ENCODE data around the gene CYB5B. TPM values are rescaled to one million over a fixed set of nuclear protein-coding genes. Genes with fewer than 3 reads are reported as not detected.

The CYB5B gene
- total RNA-seq, 2 experiments from 2014 or later = 83.0 to 184 TPM

DNA sequence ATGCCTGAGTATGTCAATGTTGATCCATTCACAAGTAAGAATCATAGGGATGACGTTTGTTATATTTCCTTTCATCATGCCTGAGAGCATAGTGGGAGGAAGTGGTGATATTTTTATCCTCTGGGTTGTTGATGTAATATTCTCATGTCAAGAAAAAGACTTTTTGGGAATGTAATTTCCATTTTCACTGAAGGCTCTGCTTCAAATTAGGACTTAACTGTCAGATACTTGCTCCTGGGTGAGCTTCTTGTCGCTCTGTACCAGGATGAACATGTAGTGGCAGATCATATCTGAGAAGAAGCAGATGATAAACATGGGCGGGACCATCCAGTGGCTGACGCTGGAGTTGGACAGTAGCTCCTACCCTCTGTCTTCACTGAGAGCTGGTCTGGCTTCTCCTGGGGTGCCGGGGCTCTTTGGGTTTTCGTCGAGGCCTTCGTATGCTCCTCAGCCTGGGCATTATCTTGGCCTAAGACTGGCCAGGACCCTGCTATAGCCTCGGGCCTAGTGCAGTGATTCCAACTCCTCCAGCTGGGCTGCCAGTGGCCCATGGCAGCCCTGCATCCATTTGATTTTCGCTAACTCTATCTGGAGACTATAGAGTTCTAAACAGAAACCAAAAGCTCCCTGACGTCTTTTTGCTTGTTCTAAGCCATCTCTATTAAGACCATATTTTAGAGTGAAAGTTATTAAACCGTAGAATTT lies 19.7 kb downstream of the CYB5B start:
- no TSS peak for BruUV-seq (replicated peaks)
- intact Hi-C loops (cut with micrococcal nuclease; ENCODE audit: unreplicated experiment) = no loop called here
- 0 out of 2 replicates have a peak, but pooled peaks cover 6% of the 10 kb centered on the region for H4K20me1 ChIP-seq (ENCODE audit: insufficient read depth, low read length)
- no peaks in the 10 kb centered on the region for H3K9me3 ChIP-seq (ENCODE audit: low read length)
- H3K36me3 ChIP-seq (ENCODE audit: insufficient read depth, low read length) = peaks cover 71% of the 10 kb centered on the region
- H3K4me3 ChIP-seq (ENCODE audit: low read depth, low read length, poor library complexity, severe bottlenecking) = no peak overlapping the region
- peaks cover 14% of the 10 kb centered on the region for H3K4me1 ChIP-seq (ENCODE audit: insufficient read depth, low read length, poor library complexity, severe bottlenecking)
- ChIA-PET CTCF (ENCODE audit: unreplicated experiment) (interaction anchor here (0.6 kb wide), 1 partner anchor 48 kb away, joined by 3 read pairs; no protein-coding TSS in a partner anchor), POLR2A (interaction anchor here (0.7 to 1.1 kb wide), 3 partner anchors 17 to 1148 kb away, joined by 3 read pairs; no protein-coding TSS in a partner anchor)
- no peak overlapping the region for H3K27ac ChIP-seq (ENCODE audit: low read depth, low read length, poor library complexity, severe bottlenecking)
- no peak for DNase-seq (ENCODE audit: low spot score)
- H2AFZ ChIP-seq (ENCODE audit: low read length) = no peak overlapping the region
- TF ChIP-seq, protein P1, sequence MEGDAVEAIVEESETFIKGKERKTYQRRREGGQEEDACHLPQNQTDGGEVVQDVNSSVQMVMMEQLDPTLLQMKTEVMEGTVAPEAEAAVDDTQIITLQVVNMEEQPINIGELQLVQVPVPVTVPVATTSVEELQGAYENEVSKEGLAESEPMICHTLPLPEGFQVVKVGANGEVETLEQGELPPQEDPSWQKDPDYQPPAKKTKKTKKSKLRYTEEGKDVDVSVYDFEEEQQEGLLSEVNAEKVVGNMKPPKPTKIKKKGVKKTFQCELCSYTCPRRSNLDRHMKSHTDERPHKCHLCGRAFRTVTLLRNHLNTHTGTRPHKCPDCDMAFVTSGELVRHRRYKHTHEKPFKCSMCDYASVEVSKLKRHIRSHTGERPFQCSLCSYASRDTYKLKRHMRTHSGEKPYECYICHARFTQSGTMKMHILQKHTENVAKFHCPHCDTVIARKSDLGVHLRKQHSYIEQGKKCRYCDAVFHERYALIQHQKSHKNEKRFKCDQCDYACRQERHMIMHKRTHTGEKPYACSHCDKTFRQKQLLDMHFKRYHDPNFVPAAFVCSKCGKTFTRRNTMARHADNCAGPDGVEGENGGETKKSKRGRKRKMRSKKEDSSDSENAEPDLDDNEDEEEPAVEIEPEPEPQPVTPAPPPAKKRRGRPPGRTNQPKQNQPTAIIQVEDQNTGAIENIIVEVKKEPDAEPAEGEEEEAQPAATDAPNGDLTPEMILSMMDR (conservative IDR thresholded peaks at IDR 0.05; ENCODE audit: low read length) = no peak
- TF ChIP-seq EZH2phosphoT487 (IDR thresholded peaks at IDR 0.05; ENCODE audit: borderline replicate concordance, low read depth, low read length) = no peak
- H3K4me2 ChIP-seq (ENCODE audit: low read length) = peak overlapping the region; percentile 11; the same call in 1 of the 2 replicates
- peaks cover 77% of the 10 kb centered on the region for H3K79me2 ChIP-seq (ENCODE audit: insufficient read depth, low read depth, low read length)
- H3K9me2 ChIP-seq (ENCODE audit: insufficient read depth, low read length) = no peaks in the 10 kb centered on the region

GRCh38 chr16:69444873-69445517 lies 20.6 kb downstream of the CYB5B start:
- Histone ChIP-seq H3K36me3 (ENCODE audit: insufficient read depth, low read length) (peaks cover 71% of the 10 kb centered on the region), H3K4me1 (ENCODE audit: insufficient read depth, low read length, poor library complexity, severe bottlenecking) (peaks cover 14% of the 10 kb centered on the region), H3K27ac (ENCODE audit: low read depth, low read length, poor library complexity, severe bottlenecking) (no peak overlapping the region), H3K9me3 (ENCODE audit: low read length) (no peaks in the 10 kb centered on the region), H3K79me2 (ENCODE audit: insufficient read depth, low read depth, low read length) (peaks cover 68% of the 10 kb centered on the region), H3K9me2 (ENCODE audit: insufficient read depth, low read length) (no peaks in the 10 kb centered on the region), H4K20me1 (ENCODE audit: insufficient read depth, low read length) (0 out of 2 replicates have a peak, but pooled peaks cover 6% of the 10 kb centered on the region), H2AFZ (ENCODE audit: low read length) (no peak overlapping the region), H3K4me2 (ENCODE audit: low read length) (no peak overlapping the region), H3K4me3 (ENCODE audit: low read depth, low read length, poor library complexity, severe bottlenecking) (no peak overlapping the region)
- intact Hi-C loops (cut with micrococcal nuclease; ENCODE audit: unreplicated experiment) = no loop called here
- ChIA-PET POLR2A (no interaction called here), CTCF (ENCODE audit: unreplicated experiment) (no interaction called here)
- DNase-seq (ENCODE audit: low spot score) = no peak
- TF ChIP-seq EZH2phosphoT487 (IDR thresholded peaks at IDR 0.05; ENCODE audit: borderline replicate concordance, low read depth, low read length) = no peak
- TF ChIP-seq, protein P1 (conservative IDR thresholded peaks at IDR 0.05; ENCODE audit: low read length) = no peak
- no TSS peak for BruUV-seq (replicated peaks)

All from OCI-LY7 (cell line).